GM10248 (cell line): Measurements from ENCODE around the gene TRAPPC13.
"Not testable (repeated sequence)": the region's sequence is repeated elsewhere in the genome, so short reads cannot be mapped to it uniquely, and the experiment has no call there.

Experiments used
- CTCF ChIA-PET: fragments of 300-600 bp; sonication (Branson Sonifier 250); formaldehyde crosslinking; extraction: SDS; loops from one replicate; lab custom pipeline; 2021; ENCODE audit warnings: antibody characterized with exemption; lab: Yijun Ruan, JAX
- POLR2A ChIA-PET: fragments of 350-650 bp; sonication (Branson Sonifier 250); formaldehyde crosslinking; extraction: SDS; loops from one replicate; lab custom pipeline; 2020; ENCODE audit warnings: antibody characterized with exemption; lab: Yijun Ruan, JAX
- DNase-seq: peaks from one replicate; pipeline ENCODE4 v3.0.0; 2012; ENCODE audit errors: extremely low spot score
- TF ChIP-seq, protein P1 (sequence below): IDR thresholded peaks from 2 replicates; pipeline ENCODE4 v1.5.1; 2012; ENCODE audit warnings: mild to moderate bottlenecking, low read depth; ENCODE audit errors: extremely low read depth, missing control alignments, control extremely low read depth

The TRAPPC13 gene

DNA sequence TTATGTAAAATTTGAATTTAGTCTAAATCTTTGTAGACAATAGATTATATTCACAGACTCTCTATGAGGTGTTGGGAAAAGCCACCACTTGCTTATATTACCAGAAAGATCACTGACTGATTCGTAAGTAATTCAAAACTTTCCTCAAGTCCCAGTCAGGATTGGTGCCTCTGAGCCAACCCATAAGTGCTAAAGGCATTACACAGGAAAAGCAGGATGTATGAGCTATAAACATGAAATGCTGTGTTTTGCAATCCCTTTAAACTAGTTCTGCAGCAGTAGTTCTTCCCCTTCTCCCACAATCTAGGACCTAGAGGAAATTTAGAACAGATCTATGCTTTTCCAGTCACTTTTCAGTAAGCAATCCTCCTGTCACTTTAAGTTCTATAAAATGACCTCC, 48.0 kb downstream of the TRAPPC13 start:
- TF ChIP-seq, protein P1, sequence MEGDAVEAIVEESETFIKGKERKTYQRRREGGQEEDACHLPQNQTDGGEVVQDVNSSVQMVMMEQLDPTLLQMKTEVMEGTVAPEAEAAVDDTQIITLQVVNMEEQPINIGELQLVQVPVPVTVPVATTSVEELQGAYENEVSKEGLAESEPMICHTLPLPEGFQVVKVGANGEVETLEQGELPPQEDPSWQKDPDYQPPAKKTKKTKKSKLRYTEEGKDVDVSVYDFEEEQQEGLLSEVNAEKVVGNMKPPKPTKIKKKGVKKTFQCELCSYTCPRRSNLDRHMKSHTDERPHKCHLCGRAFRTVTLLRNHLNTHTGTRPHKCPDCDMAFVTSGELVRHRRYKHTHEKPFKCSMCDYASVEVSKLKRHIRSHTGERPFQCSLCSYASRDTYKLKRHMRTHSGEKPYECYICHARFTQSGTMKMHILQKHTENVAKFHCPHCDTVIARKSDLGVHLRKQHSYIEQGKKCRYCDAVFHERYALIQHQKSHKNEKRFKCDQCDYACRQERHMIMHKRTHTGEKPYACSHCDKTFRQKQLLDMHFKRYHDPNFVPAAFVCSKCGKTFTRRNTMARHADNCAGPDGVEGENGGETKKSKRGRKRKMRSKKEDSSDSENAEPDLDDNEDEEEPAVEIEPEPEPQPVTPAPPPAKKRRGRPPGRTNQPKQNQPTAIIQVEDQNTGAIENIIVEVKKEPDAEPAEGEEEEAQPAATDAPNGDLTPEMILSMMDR, result no peak
- POLR2A ChIA-PET, result no interaction called here
- CTCF ChIA-PET, result interaction anchor here (1.1 kb wide), 1 partner anchor 14 kb away, joined by 4 read pairs; no protein-coding TSS in a partner anchor
- no peak for DNase-seq

DNA sequence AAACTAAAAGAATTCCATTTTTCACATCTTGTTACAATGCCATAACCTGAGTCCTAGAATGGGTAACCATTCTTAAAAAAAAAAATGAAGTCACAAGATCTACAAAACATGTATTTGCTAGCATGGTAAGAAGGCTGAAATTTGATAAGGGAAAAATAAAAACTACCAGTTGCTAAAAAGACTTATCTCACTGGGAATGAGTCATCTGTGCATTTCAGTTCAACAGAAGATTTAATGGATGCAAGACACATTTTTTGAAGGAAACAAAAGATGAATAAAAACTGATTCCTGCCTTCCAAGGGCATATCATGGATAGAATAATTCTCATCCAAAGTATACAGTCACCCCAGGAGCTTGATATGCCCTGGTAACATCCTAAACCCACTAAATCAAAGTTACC, 49.9 kb downstream of the TRAPPC13 start:
- CTCF ChIA-PET, result no interaction called here
- TF ChIP-seq, protein P1, result no peak
- POLR2A ChIA-PET, result no interaction called here
- no peak for DNase-seq

DNA sequence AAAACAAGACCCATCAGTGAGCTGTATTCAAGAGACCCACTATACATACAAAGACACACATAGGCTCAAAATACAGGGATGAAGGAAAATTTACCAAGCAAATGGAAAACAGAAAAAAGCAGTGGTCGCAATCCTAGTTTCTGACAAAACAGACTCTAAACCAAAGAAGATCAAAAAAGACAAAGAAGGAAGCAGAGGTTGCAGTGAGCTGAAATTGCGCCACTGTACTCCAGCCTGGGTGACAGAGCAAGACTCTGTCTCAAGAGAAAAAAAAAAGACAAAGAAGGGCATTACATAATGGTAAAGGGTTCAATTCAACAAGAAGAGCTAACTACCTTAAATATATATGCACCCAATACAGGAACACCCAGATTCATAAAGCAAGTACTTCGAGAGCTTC, 51.2 kb downstream of the TRAPPC13 start:
- CTCF ChIA-PET, result interaction anchor here (0.9 to 1.8 kb wide), 4 partner anchors 9 to 480 kb away, joined by 3 to 6 read pairs (median 5); no protein-coding TSS in a partner anchor
- DNase-seq, POLR2A ChIA-PET: not testable (repeated sequence)

DNA sequence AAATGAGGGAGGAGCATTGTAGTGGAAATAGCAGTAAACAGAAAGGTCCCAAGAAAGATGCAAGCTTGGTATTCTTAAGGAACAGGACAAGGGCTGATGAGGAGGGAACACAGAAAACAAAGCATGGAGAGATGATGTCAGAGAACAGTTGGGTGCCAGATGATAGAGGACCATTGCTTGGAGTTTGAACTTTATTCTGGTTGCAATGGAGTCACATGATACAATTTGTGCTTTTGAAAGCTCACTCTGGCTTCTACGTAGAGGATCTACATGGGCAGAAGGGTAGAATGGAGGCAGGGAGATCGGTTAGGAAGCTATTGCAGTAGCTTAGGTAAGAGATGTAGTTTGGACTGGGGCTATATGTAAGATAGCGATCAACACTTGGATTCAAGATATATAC, 57.3 kb downstream of the TRAPPC13 start:
- DNase-seq, result no peak
- ChIA-PET POLR2A (no interaction called here), CTCF (no interaction called here)
- TF ChIP-seq, protein P1, result no peak

DNA sequence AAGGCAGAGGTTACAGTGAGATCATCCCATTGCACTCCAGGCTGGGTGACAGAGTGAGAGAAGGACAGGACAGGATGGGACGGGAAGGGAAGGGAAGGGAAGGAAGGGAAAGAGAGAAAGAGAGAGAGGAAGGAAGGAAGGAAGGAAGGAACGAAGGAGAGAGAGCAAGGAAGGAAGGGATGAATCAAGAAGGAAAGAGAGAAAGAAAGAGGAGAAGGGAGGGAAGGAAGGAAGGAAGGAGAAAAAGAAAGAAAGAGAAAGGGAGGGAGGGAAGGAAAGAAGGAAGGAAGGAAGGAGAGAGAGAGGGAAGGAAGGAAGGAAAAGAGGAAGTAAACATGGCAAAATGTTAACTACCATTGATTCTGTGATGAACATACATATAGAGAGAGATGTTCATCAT, 68.3 kb downstream of the TRAPPC13 start:
- ChIA-PET CTCF (no interaction called here), POLR2A (no interaction called here)
- no peak for DNase-seq
- TF ChIP-seq, protein P1, result no peak

DNA sequence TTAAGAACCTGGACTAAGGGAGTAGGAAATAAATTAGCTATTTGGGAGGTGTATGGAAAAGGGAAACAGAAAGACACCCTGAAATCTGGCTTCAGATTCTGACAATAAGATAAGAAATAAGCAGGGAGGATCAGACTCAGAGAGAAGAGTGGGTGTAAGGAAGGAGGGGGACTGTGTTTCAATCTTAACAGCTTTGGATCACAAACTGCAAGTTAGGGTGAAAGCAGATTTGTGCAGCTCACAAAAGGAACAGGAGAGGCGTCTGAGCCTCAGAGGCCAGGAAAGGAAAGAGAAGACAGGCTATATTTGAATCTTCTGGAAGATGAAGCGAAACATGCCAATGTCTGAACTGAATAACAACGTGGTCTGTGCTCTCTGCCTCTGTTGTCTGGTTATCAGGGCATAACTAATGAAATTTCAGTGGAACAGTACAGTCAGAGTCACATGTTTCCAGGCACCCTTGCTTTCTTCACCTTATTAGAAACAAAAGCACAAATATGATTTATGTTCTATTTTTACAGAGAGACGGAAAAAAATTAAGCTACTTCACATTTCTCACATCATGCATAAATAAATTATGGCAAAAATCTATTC, 70.4 kb downstream of the TRAPPC13 start:
- POLR2A ChIA-PET, result no interaction called here
- CTCF ChIA-PET, result interaction anchor here (1.2 to 2.6 kb wide), 5 partner anchors 9 to 27 kb away, joined by 3 to 6 read pairs (median 3); no protein-coding TSS in a partner anchor
- DNase-seq, result peak; percentile 31
- TF ChIP-seq, protein P1, result no peak

DNA sequence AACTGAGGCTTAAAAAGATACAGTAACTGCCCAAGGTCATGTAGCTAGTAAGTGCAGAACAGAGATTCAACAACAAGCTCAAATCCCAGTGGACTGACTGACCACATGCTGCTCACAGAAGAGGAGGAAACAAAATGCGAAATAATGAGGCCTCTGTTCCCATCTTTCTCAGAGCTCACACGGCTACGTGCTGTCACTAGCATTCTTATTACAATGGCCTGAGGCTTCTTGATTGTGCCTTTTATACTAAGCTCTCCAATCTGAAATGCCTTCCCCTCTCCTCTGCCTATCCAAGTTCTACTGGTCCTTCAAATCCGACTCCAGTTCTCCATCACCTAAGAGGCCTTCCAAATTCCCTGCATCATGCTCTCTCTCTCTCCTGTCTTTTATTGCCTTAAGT, 71.1 kb downstream of the TRAPPC13 start:
- DNase-seq, result no peak
- CTCF ChIA-PET, result interaction anchor here (1.0 to 2.6 kb wide), 4 partner anchors 9 to 27 kb away, joined by 3 to 6 read pairs (median 3); no protein-coding TSS in a partner anchor
- TF ChIP-seq, protein P1, result no peak
- POLR2A ChIA-PET, result no interaction called here
